NCI-H146 treated with DMSO at 0.1 percent for 48 hours (cell line): ENCODE measurements around the gene ZFX.

ENCODE experiments used
- DNase-seq: peaks from one replicate; lab custom pipeline; 2025; ENCODE audit not compliant: unreplicated experiment; lab: John Stamatoyannopoulos, UW

Gene ZFX

DNA sequence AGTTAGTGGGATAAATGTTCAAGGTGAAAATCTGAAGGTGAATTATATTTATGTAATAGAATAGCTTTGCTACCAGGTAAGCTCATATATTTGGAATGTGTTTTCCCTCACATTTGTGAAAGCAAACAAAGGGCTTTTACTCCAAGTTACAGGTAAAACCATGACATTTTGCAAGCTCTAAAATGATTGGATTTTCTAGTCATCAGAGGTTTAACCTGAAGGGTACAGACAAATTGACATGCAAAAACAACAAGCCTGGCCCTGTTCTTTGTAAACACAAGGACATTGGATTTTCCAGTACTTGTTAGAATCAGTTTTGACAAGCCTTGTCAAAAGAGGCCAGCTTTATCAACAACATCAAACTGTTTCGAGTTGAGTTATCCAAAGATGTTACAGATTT, 51.7 kb downstream of the ZFX start:
- no peak for DNase-seq

DNA sequence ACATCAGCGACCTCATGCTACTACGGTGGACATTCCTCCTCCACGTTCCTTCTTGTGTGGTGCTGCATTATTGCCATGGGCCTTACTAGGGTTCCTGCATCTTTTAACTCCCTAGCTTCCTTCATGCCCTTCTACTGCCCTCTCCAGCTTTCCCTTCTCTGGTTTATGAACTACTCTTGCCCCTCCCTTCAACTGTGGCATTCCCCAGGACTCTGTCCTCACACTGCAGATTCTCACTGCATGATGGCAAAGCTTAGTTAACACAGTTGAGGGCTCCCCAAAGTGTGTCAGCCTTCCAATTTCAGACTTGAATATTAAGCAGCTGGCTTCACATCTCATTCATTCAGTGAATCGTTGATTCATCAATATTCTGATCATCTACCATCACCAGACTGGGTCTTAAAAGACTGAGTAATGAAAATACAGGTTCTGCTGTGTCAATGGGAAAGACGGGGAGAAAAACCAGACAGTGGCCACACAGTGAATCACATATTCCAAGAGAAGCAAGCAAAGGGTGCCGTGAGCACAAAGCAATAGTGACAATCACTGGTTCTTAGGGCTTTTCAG, 53.0 kb downstream of the ZFX start:
- no peak for DNase-seq

DNA sequence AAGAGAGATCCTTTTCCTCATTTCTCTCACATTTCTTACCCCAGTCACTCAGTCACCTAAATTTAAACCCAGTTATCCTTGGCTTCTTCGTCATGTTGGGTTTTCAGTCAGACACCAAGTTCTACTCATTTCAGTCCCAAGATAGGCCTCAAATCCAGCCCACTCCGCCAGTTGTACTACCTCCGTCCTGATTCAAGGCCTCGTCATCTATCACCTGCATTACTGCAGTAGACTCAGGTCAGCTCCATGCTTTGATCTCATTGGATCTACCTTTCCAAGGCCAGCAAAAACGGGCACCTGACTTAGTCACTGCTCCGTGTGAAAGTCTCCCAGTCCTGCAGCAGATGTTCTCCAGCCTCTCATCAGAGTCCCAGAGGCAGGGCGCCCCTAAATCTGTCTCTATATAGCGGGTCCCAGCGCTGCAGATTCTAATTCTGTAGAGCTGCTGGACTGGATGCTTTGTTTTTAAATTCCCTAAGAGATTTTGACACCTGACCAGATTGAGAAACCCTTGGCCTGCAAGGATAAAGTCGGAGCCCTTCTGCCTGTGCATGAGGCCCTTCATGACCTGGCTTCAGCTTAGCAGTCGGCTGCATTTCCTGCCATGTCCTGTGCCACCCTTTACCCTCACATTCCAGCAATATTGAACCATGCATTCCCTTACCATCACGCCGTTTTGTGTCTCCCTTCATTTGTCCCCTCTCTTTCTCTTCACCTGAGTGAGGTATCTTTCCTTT, 53.7 kb downstream of the ZFX start:
- DNase-seq, result no peak

DNA sequence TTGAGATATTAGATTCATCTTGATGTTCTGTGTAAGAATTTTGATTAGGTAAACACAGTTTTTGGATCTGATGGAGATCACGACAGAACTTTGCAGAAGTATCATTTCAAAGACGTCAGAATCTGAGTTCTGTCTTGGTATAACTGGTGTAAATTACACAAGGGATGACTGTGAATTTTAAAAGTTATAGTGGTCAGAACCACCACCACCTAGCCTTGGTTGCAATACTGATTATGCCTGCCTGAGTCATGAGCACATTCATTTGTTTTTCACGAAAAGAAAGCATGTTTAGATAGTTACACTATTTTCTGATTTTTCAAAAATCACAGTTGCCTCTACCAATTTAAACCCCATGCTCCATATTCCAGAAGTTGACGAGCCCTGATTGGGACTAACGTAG, 54.8 kb downstream of the ZFX start:
- DNase-seq, result no peak

DNA sequence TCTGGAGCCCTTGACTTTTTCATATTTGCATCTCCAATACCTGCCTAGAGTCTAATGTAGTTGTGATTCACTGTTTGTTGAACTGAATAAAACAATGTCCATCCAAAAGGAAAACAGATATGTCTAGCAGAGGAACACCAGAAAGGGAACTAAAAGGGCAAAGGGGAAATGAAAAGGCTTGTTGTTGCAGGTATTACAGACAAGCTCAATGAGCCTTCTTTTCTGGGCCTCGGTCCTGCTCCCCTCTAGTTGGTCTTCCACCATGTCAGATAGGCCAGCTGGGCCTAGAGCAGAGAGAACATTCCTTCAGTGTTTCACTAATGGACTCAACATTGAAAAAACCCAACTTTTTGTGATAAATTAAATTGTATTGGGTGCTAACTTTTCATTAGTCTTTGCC, 55.4 kb downstream of the ZFX start:
- no peak for DNase-seq

DNA sequence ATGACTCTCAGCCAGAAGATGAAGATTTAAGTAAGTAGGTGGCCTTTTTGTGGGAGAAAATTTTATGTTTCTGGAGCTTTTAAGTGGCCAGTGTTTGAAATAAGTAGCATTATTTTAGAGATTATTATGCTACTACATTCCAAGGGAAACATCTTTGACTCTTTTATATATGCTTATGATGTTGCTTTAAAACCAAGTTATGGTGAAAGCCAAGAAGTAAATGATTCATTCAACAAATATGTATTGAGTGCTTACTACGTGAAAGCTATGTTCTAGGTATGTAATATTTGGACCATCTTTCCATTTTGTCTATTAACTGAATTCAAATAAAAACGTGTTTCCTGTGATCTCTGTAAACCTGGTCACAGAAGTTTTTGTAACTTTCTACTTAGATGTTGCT, 58.3 kb downstream of the ZFX start:
- no peak for DNase-seq

DNA sequence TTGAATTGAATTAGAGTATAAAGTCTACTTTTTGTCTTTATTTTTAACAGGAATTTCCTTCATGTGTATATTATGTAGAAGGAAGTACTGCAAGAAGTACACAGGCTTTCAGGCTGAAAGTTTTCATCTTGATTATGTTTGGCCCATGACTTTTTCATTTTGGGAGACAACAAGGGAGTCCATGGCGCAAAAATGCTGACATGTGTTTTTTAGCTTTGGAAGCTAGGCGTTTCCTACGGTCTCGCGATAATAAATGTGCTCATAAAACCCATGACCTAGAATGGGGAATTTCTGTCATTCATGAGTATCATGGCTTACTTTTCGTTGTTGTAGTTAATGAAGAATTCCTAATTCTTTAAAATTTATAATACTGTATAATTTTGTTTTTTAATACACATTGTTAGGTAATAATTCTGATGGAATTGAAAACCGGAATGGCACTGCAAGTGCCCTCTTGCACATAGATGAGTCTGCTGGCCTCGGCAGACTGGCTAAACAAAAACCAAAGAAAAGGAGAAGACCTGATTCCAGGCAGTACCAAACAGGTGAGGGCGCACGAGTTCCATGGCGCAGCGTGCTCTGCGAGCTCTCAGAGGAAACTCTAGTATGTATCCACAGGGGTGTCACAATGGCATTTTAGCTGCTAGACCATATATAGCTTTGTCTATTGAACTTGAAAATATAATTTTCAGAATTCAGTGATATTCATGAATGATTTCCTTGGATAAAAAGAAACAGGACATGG, 59.1 kb downstream of the ZFX start:
- DNase-seq, result no peak

DNA sequence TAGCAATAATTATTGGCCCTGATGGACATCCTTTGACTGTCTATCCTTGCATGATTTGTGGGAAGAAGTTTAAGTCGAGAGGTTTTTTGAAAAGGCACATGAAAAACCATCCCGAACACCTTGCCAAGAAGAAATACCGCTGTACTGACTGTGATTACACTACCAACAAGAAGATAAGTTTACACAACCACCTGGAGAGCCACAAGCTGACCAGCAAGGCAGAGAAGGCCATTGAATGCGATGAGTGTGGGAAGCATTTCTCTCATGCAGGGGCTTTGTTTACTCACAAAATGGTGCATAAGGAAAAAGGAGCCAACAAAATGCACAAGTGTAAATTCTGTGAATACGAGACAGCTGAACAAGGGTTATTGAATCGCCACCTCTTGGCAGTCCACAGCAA, 60.7 kb downstream of the ZFX start:
- no peak for DNase-seq

DNA sequence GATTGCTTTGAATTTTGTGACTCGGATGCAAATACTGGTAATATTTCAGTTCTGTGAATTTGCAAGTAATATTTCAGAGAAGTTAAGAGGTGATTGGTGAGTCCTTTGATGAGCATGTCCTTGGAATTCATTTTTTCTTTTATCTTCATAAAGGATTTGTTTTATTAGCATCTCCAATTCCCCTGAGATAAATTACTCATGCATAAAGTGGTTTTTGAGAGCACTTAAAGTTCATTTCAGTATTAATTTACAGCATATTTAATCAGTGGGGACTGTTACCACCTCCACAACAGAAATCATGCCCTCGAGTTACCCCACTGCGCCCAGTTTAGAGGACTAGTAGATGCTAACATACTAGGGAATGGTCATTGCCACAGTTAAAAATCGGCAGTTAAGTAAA, 65.0 kb downstream of the ZFX start:
- no peak for DNase-seq

DNA sequence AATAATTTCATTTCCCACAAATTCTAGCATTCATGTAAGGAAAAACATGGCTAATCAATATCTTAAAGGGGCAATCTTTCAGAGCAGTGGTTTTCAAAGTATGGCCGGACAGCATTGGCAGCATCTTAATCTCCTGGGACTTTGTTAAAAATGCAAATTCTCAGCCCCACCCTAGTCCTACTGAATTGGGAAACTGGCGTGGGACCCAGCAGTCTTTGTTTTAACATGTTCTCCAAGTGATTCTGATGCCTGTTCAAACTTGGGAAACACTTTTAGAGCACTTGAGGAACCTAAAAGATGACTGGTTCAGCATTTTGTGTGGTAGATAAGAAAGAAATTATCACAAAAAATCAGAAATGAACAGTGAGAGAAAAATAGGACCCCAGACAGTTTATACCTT, 65.7 kb downstream of the ZFX start:
- no peak for DNase-seq

DNA sequence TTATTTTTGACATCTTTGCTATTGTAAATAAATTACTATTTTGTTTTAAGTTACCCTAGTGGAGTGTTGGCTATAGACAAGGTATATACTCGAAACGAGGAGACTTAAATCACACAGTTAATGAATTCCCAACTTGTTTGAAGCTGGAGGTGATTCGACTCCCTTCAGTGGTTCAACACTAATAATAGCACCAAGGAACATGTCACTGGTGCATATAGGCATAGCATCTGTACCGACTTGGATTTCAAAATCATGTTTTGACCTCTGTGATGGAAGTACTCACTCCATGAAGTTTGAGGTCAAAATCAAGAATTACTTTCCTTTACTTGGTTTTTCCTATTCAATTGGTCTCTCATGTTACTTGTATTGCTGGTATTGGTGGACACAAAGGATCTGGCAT, 66.5 kb downstream of the ZFX start:
- no peak for DNase-seq

DNA sequence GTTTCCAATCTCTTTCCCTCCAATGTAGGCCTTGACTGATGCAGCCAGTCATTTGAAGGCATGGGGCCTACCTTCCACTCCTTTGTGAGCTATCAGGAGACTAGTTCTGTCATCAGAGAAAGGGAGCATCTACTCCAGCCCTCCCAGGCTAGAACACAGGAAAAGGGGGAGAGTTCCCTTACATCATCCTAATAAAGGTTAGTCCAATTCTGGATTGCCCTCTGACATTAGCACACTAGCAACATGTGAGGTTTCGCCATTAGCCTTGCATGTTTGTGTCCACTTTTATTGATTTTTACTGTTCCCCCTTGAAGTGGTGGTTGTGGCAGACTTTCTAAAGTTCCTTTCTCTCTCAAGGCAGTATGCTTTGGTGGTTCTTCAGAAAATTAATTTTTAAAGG, 67.3 kb downstream of the ZFX start:
- no peak for DNase-seq

DNA sequence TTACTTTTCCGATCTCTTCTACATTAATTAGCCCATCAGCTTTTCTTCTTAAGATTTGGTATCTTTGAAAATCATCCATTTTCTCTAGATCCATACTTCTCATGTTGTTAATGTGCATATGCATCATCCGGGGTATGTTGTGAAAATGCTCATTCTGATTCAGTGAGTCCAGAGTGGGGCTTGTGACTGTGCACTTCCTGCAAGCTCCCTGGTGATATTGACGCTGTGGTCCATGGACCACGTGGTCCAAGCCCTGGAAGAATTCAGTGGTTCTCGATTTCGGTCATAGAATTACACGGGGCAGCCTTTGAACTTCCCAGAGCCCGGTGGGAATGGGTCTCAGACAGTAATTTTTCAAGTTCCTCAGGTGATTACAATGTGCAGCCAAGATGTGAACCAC, 69.8 kb downstream of the ZFX start:
- no peak for DNase-seq

DNA sequence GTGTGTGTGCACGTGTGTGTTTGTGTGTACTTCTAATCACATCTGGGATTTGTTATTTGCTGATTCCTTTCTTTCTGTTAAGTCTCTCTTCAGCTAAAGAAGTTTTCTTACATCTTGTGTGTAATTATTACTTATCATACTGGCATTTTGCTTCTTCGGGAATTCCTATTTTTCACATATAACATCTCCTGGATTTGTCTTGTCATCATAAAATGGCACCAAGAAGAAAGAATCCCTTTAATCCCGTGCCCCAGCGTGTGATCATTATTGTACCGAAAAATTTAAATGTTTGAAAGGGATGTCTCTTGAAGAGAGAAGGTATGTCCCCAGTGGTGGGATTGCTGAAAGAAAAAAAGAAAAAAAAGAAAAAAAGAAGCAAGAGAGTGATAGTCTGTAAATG, 72.3 kb downstream of the ZFX start:
- DNase-seq, result no peak

DNA sequence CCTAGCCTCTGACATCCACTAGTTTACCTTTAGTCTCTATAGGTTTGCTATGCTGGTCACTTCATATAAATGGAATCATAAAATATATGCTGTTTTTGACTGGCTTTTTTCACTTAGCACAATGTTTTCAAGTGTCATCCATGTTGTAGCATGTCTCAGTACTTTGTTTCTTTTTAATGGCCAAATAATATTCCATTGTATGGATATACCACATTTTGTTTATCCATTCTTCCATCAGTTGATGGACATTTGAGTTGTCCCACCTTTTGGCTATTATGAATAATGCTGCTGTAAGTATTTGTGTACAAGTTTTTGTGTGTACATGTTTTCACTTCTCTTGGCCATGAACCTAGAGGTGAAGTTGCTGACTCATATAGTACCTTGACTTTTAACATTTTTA, 75.7 kb downstream of the ZFX start:
- no peak for DNase-seq

DNA sequence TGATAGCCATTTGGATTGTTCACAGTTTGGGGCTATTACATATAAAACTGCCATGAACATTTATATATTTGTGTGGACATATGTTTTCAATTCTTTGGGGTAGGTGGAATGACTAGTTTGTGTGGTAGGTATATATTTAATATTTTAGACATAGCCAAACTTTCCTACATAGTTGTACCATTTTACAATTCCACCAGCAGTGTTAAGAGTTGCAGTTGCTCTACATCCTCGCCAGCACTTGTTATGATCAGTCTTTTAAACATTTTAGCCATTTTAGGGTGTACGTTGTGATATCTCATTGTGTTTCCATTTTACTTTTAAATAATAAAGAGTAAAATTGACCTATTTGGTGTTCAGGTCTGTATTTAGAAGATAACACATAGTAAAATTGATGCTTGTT, 76.6 kb downstream of the ZFX start:
- no peak for DNase-seq

DNA sequence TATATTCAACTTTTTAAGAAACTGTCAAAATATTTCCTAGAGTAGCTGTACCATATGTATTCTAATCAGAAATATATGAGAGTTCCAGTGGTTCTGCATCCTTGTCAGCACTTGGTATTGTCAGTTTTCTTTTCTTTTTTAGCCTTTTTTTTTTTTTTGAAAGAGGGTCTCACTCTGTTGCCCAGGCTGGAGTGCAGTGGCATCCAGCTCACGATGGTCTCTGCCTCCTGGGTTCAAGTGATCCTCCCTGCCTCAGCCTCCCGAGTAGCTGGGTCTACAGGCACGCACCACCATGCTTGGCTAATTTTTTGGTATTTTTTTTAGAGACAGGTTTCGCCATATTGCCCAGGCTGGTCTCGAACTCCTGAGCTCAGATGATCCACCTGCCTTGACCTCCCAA, 79.1 kb downstream of the ZFX start:
- DNase-seq, result no peak

DNA sequence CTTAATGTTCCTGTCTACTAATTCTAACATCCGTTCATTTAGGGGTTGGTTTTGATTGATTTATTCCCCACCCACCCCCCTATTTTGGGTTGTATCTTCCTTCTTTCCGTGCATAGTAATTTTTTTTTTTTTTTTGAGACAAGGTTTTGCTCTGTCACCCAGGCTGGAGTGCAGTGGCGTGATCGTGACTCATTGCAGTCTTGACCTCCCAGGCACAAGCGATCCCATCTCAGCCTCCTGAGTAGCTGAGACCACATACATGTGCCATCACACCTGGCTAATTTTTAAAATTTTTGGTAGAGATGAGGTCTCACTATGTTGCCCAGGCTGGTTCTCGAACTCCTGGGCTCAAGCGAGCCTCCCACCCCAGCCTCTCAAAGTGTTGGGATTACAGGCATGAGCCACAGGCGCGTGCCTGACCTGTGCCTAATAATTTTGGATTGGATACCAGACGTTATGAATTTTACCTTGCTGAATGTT, 79.9 kb downstream of the ZFX start:
- DNase-seq, result no peak

DNA sequence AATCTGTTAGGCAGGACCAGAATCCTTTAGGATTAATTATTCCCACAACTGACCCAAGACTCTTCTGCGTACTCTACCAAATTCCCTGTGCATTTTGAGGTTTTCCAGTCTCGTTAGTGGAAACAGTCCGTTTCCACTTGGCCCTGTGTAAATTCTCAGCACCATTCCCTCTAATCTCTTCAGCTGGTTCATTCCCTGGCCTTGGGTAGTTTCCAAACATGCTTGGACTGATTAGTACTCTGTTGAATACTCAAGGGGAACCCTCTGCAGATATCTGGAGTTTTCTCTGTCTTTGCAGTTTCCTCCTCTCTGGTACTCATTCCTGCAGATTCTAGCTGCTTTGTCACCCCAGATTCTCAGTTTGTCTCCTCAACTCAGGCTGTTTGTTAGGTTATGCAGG, 80.4 kb downstream of the ZFX start:
- DNase-seq, result no peak

DNA sequence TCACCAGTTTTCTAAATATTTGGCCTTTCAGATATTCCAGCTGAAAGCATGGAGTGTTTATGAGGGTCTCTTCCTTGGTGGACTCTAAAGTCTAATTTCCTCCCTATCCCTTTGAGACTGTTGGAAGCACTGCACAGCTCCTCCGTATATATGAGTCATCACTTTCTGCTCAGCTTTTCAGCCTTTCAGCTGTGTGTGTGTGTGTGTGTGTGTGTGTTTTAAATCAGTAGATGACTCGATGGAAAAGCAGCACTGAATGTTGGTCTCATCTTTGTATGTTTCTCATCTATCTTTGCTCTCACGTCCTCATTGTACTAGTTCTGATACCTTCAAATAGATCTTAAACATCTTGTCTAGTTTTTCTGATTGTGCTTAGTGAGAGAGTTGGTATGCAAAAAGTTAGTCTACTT, 81.6 kb downstream of the ZFX start:
- DNase-seq, result no peak

DNA sequence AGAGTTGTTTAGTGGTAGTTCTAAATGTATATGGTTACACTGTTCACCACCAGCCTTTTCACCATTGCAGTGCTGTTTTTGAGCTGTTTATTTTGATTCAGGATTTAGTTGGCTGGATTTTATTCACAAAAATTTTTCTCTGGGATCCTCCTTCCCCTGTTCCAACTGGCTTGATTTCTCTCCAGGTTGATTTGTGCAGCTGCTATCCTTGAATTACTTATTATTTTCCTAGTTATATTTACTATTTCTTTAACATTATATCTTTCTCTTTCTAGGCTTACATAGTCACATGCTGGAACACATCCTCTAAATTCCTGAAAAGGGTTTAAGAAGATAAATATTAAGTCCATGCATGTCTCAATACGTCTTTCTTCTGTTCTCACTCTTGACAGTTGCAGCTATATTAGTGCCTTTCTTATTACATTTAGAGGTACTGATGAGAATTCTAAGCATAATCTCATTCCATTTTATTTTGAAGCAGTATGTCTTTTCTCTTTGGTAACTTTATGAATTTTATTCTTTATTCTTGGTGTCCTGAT, 82.2 kb downstream of the ZFX start:
- no peak for DNase-seq

DNA sequence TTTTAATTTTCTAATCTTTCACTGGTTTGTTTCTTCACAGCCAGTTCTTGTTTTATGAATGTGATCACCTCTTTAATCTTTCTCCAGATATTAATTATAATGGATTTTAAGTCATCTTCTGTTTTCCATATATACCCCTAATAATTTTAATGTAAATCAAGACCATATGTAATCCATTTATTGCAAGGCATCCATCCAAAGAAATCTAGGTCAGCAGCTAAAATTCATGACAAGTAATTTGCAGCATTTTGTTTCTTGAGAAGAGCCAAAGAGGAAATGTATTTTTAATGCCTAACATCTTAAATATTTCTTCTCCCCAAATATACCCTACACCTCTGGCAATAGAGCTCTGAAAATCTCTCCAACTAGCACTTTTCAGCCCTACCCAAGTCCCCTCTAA, 83.3 kb downstream of the ZFX start:
- DNase-seq, result no peak
